ENCODE measurements around the gene MTX1. TPM values are rescaled to one million over a fixed set of nuclear protein-coding genes. Genes with fewer than 3 reads are reported as not detected.
A peak's percentile ranks its signal among the peaks of the same experiment; 100 is the strongest.

The MTX1 gene
- total and polyA plus RNA-seq, 9 of the 15 experiments (the other 6 are each of a cell fraction or from before 2014, with no cell fraction given), result 29.1 to 98.4 (median 66.9) TPM

DNA sequence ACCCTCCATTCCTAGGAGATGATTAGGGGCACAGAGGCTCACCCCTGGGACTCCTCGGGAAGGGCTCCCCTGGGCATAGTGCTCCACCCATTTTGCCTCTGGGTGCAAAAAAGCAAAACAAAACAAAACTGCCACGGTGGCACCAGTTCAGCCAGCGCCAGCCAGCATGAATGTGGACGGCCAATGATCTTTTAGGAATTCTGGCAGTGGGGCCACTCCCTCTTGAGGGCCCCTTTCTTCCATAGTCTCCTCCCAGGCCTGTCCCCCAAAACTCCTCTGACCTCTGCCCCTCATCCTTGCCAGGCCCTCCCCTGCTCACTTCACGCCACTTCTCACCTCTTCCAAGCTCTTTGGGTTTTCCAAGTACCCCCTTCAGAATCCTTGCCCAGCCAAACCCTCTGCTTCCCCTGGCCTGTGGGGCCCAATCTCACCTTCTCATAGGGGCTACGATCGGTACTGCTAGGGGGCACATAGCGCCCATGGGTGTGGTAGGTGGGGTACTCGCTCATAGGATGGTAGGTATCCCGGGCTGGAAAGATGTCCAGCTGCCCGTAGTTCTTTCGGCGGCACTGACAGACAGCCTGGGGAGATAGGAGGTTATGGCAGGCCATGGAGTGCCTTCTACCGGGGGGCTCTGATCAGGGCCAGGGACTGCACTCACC lies 21.6 kb upstream of the MTX1 start:
- 73% methylated on average over 12 of the region's 14 CpGs for WGBS (ENCODE audit: insufficient coverage, low coverage, missing lambda C conversion rate)
- TF ChIP-seq HDAC6 (IDR thresholded peaks at IDR 0.05; ENCODE audit: low read depth, low read length) (no peak), ZNF764 (CRISPR knock-in tag; IDR thresholded peaks at IDR 0.05; ENCODE audit: low read depth) (no peak), TCF3 (CRISPR knock-in tag; IDR thresholded peaks at IDR 0.05) (no peak), CAMTA2 (CRISPR knock-in tag; conservative IDR thresholded peaks at IDR 0.05) (no peak), ZNF318 (IDR thresholded peaks at IDR 0.05; ENCODE audit: borderline replicate concordance in 1 of 2, low read depth in 1 of 2) (no peak), IRF1 (CRISPR knock-in tag; IDR thresholded peaks at IDR 0.05; ENCODE audit: borderline replicate concordance) (no peak), USF1 (CRISPR knock-in tag; IDR thresholded peaks at IDR 0.05) (no peak), ELF1 (tag; IDR thresholded peaks at IDR 0.05) (no peak), HMGXB4 (CRISPR knock-in tag; IDR thresholded peaks at IDR 0.05) (no peak), CC2D1A (IDR thresholded peaks at IDR 0.05) (no peak)

More for the DNA sequence above, 21.6 kb upstream of the MTX1 start:
- no peak overlapping the region for H3K4me2 ChIP-seq (ENCODE audit: insufficient read depth, low read length)
- no peaks in the 10 kb centered on the region for H3K36me3 ChIP-seq (ENCODE audit: control insufficient read depth, insufficient read depth, low read length)
- in situ Hi-C loops (cut with MboI) (no loop called here), intact Hi-C loops (cut with micrococcal nuclease) (no loop called here)
- no peaks in the 10 kb centered on the region for H4K20me1 ChIP-seq (replicated peaks; ENCODE audit: control insufficient read depth, insufficient read depth, low read length)
- H3K4me1 ChIP-seq (replicated peaks in 1 of 2; ENCODE audit: control insufficient read depth in 2 of 2, insufficient read depth in 2 of 2, low read length in 2 of 2), result peaks cover 0 to 31% of the 10 kb centered on the region in 2 experiments; a peak in 3 of 5 replicates
- H3K4me3 ChIP-seq, result no peak overlapping the region
- H3K27me3 ChIP-seq (ENCODE audit: control insufficient read depth in 2 of 2, insufficient read depth in 2 of 2, low read length in 2 of 2), result no peaks in the 10 kb centered on the region
- ChIA-PET CTCF (ENCODE audit: low intra/inter-chr PET ratio) (no interaction called here), POLR2A (interaction anchor here (0.6 kb wide), 1 partner anchor 12 kb away, joined by 3 read pairs; no protein-coding TSS in a partner anchor)
- ATAC-seq, result no peak
- no peak for FAIRE-seq
- H3K9me3 ChIP-seq (replicated peaks; ENCODE audit: control insufficient read depth, insufficient read depth, low read depth, low read length), result no peaks in the 10 kb centered on the region
- peak overlapping the region in 1 of 2 experiments; percentile 64; a peak in 2 of 4 replicates for H3K9ac ChIP-seq (ENCODE audit: insufficient read depth in 1 of 2, low read depth in 2 of 2, low read length in 2 of 2)
- H2AFZ ChIP-seq (ENCODE audit: low read depth, low read length), result no peak overlapping the region
- H3K79me2 ChIP-seq (ENCODE audit: control insufficient read depth, insufficient read depth, low read length), result peaks cover 1% of the 10 kb centered on the region; the same call in 2 of the 3 replicates
- no TSS peak for BruUV-seq (replicated peaks)
- no peak overlapping the region for H3K27ac ChIP-seq (ENCODE audit: extremely low read depth, low read depth, low read length)
- H3K9me1 ChIP-seq (ENCODE audit: control insufficient read depth, insufficient read depth, low read length), result no peaks in the 10 kb centered on the region
- no peak for DNase-seq (ENCODE audit: extremely low read depth in 1 of 4, low spot score in 3 of 4)

Data from K562 (cell line).